GM21717 (cell line): Measurements from ENCODE around the gene FBRSL1.
"Not testable (repeated sequence)": the region's sequence is repeated elsewhere in the genome, so short reads cannot be mapped to it uniquely, and the experiment has no call there.

Source experiments
- ATAC-seq: cut with Tn5 transposase; IDR thresholded peaks from one replicate; pipeline ENCODE4 v1.9.1; 2021; ENCODE audit warnings: mild to moderate bottlenecking, moderate library complexity; ENCODE audit not compliant: unreplicated experiment

The FBRSL1 gene

DNA sequence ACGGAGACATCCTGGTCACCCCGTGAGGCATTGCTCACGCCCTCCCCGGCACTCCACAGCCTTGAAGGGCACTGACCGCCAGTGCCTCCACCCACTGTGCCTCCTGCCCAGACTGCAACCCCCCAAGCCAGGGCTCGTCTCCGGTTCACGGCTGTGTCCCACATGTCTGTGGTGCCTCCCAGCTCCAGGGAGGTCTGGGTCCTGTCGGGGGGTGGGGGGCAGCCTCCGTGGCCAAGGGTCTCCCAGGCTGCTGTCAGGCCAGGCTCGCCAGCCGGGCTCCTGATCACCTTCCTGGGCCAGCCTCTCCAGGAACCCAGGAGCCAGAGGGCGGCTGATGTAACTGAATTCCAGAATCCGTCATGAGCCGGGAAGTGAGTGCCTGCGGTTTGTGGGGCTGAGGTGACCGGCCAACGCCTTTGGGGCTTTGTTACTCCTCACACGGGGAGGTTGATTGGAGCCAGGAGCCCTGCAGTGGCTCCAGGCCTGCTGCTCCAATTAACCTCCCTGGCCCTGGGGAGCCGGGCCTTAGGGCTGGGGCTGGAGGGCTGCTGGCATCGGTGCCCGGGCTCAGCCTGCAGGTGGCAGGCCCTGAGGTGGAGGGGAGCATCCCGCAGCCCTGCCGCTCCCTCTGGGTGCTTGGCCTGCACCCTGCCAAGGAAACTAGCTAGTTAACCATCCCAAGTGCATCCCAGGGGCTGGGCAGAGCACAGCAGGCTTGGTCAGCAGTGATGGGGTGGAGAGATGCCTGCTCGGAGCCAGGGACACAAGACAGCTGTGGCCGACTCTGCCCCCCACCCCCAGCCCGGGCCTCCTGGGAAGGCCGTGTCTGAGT, 36.4 kb upstream of the FBRSL1 start:
- no peak for ATAC-seq

DNA sequence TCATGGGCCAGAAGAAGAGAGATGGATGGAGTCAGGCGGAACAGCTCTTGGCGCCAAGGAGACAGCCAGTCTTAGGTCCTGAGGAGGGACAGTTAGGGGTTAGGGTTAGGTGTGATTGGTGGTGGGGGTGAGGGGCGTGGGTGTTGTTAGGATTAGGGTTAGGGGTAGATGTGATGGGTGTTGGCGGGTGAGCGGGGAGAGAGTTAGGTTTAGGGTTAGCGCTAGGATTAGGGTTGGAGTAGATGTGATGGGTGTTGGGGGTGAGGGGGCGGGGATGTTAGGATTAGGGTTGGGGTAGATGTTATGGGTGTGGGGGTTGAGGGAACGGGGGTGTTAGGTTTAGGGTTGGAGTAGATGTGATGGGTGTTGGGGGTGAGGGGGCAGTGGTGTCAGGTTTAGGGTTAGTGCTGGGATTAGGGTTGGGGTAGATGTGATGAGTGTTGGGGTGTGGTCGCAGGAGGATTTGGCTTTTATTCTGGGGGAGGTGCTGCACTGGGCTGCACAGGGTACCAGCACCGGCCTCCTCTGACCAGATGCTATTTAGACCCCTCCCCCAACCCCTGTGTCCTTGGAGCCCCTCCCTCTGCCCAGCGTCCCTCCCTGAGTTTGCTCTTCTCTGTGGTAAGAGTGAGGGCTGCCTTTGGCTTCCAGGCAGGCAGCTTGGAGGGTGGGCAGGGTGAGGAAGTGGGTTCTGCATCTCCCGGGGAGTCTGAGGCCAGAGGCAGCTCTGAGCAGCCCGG, 35.6 kb upstream of the FBRSL1 start:
- ATAC-seq: no peak

GRCh38 chr12:132454933-132455418, 35.0 kb upstream of the FBRSL1 start:
- ATAC-seq: no peak

GRCh38 chr12:132455565-132455964, 34.4 kb upstream of the FBRSL1 start:
- no peak for ATAC-seq

- ATAC-seq: no peak
These were observed 33.6 kb upstream of the FBRSL1 start for GRCh38 chr12:132456186-132456943.

DNA sequence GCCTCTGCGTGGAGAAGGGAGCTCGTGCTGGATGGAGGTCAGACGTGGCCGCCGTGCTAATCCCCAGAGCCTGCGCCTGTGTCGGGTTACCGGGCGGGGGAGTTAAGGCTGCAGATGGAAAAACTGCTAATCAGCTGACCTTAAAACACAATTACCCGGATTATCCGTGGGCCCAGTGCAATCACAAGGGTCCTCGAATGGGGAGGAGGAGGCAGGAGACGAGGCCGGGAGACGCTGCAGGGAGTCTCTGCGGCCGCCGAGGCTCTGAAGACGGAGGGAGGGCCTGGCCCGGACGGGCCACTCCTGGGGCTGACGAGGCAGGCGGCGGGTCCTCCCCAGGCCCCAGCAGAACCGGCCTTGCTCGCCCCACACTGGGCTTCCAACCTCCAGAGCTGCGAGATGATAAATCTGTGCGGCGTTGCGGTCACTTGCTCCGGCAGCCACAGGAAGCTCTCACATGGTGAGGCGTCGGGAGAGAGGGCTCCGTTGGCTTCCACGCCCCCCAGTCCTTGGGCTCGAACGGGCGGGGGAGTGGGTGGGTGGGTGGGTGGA, 32.9 kb upstream of the FBRSL1 start:
- no peak for ATAC-seq

DNA sequence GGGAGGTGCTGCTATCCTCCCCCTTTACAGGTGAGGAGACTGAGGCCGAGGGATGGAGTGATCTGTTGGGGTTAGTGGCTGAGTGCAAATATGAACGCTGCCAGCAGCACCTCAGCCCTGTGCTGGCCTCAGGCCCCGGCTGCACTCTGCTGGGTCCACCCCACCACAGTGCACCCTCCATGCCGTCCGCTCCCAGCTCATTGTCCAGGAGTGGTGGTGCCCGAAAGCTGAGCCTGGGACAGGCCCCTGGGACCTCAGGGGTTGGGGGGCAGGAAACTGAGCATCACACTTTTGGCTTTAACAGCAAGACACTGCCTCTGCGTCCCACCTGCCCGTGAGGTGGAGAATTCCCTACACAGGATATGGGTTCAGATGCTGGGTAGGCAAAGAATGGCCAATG, 31.5 kb upstream of the FBRSL1 start:
- no peak for ATAC-seq

DNA sequence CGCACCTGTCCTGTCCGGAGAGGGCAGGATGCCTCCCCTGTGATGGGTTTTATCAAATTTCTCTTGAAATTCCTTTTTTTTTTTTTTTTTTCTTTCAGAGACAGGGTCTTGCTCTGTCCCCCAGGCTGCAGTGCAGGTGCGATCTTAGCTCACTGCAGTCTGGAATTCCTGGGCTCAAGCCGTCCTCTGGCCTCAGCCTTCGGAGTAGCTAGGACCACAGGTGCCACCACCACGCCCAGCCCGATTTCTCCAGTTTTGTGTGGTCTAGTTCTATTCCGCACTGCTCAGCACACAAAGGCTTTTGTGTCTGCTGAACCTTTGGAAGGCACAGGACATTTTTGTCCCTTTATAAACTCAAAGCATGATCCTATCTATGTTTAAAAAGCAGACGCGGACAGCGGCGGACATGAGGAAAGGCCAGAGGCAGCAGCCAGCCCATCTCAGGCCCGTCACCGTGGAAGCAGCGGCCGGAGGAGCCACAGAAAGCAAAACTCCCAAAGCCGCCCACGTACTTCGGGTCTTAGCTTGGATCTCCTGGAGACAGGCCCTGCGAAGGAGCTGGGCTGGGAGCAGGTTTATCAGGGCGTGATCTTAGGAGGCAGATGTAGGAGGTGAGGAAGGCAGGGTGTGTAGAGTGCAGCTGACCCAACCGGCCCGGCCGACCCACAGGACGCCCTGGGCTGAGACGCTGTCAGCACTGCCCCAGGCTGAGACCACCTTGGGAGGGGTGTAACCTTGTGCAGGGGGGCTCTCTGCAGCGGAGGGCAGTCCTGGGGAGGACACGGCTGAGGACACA, 30.9 kb upstream of the FBRSL1 start:
- no peak for ATAC-seq

- ATAC-seq: no peak
These were observed 29.4 kb upstream of the FBRSL1 start for GRCh38 chr12:132460571-132460970.

DNA sequence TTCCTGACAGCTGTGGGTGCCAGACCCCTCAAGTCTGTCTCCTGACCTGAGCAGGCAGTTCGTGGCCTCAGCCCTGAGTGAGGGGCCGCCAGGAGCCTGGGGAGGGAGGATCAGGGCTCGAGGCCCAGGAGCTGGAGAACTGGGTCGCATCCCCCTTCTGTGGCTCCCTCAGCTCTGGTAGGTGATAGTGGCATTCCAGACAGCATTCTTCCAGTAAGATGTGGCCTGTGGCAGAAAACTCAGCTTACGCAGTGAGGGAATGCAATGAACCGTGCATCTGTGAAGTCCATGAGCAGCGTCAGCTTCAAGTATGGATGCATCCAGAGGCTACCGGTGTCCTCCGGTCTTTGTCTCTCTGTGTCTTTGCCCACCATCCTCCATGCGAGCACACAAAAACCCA, 28.4 kb upstream of the FBRSL1 start:
- ATAC-seq: no peak

GRCh38 chr12:132462788-132463187, 27.2 kb upstream of the FBRSL1 start:
- ATAC-seq: no peak

GRCh38 chr12:132463284-132463924, 26.5 kb upstream of the FBRSL1 start:
- ATAC-seq: not testable (repeated sequence)

GRCh38 chr12:132464304-132464703, 25.6 kb upstream of the FBRSL1 start:
- not testable (repeated sequence) for ATAC-seq

DNA sequence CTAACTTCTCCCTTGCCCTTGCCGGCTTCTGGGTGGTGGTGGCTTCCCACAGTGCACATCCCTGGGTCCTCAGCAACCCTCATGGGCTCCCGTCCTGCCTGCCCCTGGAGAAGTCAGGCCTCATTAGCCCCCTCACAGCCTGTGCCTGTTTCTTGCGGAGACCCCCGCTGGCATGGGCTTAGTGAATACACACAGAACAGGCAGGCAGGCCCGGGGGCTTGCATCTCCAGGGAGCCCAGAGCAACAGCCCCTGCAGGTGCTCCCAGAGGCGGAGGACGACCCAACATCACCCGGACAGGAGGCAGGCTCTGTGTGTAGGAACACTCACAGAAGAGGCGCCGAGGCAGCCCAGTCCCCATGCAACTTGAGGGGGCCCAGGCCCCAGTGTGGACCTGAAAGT, 25.1 kb upstream of the FBRSL1 start:
- ATAC-seq: no peak

GRCh38 chr12:132465269-132466190, 24.4 kb upstream of the FBRSL1 start:
- no peak for ATAC-seq

DNA sequence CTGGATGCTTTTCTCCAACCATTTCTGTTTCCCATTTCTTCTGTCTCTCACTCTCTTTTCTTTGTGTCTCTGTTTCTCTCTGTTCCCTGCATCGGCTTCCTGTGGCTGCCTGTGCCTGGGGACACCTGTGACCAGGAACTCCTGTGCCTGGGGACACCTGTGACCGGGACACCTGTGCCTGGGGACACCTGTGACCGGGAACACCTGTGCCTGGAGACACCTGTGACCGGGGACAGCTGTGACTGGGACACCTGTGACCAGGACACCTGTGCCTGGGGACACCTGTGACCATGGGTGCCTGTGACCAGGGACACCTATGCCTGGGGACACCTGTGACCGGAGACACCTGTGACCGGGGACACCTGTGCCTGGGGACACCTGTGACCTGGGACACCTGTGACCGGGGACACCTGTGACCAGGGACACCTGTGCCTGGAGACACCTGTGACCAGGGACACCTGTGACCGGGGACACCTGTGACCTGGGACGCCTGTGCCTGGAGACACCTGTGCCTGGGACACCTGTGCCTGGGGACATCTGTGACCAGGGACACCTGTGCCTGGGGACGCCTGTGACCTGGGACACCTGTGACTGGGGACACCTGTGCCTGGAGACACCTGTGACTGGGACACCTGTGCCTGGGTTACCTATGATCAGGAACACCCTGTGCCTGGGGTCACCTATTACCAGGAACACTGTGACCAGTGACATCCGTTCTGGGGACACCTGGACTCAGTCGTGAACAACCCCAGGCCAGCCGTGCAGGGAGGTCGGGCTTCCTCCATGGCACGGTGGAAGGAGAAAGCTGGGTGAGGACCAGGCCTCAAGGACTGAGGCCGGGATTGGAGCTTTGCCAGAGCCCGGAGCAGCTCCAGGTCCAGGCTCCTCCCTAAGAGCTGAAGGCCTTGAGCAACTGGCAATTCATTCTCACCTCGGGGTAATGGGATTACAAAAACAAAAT, 23.4 kb upstream of the FBRSL1 start:
- ATAC-seq: no peak

DNA sequence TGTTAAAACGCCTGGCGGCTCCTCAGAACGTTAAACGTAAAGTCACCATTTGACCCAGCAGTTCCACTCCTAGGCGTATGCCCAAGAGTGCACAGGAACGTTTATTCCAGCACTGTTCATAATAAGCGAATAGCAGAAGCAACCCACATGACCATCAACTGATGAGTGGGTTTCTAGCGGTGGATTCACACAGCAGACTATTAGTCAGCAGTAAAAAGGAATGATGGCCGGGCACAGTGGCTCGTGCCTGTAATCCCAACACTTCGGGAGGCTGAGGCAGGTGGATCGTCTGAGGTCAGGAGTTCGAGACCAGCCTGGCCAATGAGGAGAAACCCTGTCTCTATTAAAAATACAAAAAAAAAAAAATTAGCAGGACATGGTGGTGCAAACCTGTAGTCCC, 22.4 kb upstream of the FBRSL1 start:
- no peak for ATAC-seq

- no peak for ATAC-seq
These were observed 20.5 kb upstream of the FBRSL1 start for GRCh38 chr12:132469423-132469822.
